NB4 (cell line): ENCODE data around the gene PAX8.

Source experiments
- DNase-seq: peaks from one replicate; pipeline ENCODE4 v3.0.0; 2010; ENCODE audit warnings: low read depth
- H3K4me3 ChIP-seq: one replicate; pipeline ENCODE4 v1.5.1; 2011; ENCODE audit warnings: mild to moderate bottlenecking, low read depth, low read length, moderate library complexity
- MYC ChIP-seq: IDR thresholded peaks from 2 replicates; pipeline ENCODE4 v1.6.1; 2011; ENCODE audit warnings: low read depth, low read length
- POLR2A ChIP-seq: IDR thresholded peaks from 2 replicates; pipeline ENCODE4 v1.6.1; 2011; ENCODE audit warnings: mild to moderate bottlenecking; ENCODE audit not compliant: insufficient read length; ENCODE audit errors: extremely low read depth
- TF ChIP-seq, protein P1 (sequence below): IDR thresholded peaks from 2 replicates; pipeline ENCODE4 v1.6.1; 2011; ENCODE audit warnings: low read depth, low read length
- TF ChIP-seq, protein P2 (sequence below): IDR thresholded peaks from one replicate; pipeline ENCODE4 v1.5.1; 2012; ENCODE audit warnings: low read depth, low read length

The PAX8 gene

DNA sequence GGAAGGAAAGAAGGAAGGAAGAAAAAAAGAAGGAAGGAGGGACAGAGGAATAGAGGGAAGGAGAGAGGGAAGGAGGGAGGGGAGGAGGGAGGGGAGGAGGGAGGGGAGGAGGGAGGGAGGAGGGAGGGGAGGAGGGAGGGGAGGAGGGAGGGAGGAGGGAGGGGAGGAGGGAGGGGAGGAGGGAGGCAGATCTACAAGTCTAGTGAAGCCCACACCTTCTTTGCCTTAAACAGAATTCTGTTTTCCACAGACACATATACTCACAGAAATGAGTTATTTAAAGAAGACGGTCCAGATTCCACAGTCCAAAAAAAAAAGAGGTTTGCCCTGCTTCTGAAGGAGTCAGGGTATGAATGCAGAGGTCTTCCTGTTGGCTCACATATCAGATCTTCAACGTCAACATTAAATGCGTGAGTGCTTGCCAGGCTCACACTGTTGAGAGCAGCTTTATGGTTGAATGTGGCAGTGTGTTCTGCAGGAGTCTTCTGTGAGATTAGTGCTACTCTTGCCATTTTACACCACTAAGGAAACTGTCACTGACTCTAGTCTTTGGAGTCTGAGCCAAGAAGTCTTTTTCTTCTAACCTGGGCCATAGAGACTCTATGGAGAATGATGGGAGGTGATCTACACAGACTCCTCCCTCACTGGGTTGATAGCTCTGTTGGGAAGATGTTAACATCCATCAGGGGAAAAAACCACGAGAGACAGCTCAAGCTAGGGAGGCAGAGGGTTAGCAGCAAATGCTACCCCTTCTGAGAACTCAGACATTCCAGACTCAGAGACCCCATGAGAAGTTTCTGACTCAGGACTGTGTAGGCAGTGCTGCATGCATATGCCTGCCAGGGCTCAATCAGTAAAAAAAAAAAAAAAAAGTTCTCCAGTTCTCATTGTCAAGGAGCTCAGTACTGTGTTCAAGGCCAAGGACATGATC is 23.3 kb downstream of the PAX8 start:
- TF ChIP-seq MYC (no peak), POLR2A (no peak)
- TF ChIP-seq, protein P1, sequence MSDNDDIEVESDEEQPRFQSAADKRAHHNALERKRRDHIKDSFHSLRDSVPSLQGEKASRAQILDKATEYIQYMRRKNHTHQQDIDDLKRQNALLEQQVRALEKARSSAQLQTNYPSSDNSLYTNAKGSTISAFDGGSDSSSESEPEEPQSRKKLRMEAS: no peak
- TF ChIP-seq, protein P2, sequence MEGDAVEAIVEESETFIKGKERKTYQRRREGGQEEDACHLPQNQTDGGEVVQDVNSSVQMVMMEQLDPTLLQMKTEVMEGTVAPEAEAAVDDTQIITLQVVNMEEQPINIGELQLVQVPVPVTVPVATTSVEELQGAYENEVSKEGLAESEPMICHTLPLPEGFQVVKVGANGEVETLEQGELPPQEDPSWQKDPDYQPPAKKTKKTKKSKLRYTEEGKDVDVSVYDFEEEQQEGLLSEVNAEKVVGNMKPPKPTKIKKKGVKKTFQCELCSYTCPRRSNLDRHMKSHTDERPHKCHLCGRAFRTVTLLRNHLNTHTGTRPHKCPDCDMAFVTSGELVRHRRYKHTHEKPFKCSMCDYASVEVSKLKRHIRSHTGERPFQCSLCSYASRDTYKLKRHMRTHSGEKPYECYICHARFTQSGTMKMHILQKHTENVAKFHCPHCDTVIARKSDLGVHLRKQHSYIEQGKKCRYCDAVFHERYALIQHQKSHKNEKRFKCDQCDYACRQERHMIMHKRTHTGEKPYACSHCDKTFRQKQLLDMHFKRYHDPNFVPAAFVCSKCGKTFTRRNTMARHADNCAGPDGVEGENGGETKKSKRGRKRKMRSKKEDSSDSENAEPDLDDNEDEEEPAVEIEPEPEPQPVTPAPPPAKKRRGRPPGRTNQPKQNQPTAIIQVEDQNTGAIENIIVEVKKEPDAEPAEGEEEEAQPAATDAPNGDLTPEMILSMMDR: no peak
- H3K4me3 ChIP-seq: no peak overlapping the region
- DNase-seq: no peak

DNA sequence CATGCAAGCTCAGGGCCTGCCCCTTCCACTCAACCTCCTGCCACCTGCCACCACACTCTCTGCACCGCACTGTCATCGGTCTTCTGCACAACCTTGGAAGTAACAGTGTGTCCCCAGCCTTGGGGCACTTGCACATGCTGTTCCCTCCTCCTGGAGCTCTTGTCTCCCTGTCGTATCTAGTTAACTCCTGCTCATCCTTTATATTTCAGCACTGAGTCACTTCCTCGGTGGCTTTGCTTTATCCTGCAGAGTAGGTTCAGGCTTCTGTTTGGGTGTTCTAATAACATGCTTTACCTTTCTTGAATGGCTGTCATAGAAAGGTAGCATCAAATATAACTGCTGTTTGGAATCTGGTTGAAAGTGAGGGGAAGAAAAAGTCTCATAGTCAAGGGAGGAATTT is 25.3 kb downstream of the PAX8 start:
- DNase-seq: peak; percentile 46
- H3K4me3 ChIP-seq: no peak overlapping the region
- TF ChIP-seq, protein P1: no peak

DNA sequence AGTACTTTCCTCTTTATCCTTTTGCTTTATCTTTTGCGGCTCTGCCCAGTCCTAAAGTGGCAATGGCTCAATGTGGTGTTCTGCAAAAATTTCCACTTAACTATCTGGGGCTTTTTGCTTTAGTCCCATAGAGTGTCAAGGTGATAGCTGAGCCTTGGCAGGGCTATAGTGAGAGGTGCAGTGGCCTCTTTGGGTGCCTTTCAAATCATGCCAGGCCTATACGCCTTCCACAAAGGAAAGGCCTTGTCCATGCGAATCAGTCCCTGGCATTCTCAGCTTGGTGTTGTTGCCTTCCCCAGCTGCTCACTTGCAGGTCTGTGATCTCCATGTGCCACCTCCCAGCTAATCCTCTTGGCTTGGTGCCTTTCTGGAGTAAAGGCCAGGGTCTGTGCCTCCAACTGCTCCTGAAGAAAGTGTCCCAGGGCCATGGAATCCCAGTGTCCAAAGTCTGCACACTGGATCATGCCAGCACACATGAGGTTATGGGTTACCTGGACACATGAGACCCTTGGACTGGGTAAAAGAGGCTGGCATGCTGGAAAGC is 26.6 kb downstream of the PAX8 start:
- TF ChIP-seq, protein P2: no peak
- TF ChIP-seq POLR2A: no peak
- TF ChIP-seq, protein P1: no peak
- TF ChIP-seq MYC: no peak
- DNase-seq: no peak
- H3K4me3 ChIP-seq: no peak overlapping the region

DNA sequence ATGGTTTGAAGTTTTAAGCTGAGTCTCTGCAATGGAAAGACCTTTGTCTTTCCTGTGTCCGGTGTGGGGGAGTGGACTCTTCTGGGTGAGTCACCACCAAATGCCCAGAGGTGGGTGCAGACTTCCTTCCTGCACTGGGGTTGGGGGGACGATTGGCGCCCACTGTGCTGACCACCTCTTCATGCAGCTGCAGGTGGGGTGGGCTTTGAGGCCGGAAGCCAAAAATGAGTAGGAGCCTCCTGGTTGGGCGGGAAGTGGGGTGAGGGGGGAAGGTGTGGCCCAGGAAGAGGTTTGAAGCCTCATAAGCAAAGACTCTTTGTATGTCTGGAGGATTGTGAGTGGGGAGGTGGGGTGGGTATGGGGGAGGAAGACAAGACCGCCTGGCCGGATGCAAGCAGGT is 27.6 kb downstream of the PAX8 start:
- peak overlapping the region; percentile 4 for H3K4me3 ChIP-seq
- TF ChIP-seq, protein P2: no peak
- TF ChIP-seq POLR2A (no peak), MYC (no peak)
- TF ChIP-seq, protein P1: no peak
- DNase-seq: peak; percentile 94

DNA sequence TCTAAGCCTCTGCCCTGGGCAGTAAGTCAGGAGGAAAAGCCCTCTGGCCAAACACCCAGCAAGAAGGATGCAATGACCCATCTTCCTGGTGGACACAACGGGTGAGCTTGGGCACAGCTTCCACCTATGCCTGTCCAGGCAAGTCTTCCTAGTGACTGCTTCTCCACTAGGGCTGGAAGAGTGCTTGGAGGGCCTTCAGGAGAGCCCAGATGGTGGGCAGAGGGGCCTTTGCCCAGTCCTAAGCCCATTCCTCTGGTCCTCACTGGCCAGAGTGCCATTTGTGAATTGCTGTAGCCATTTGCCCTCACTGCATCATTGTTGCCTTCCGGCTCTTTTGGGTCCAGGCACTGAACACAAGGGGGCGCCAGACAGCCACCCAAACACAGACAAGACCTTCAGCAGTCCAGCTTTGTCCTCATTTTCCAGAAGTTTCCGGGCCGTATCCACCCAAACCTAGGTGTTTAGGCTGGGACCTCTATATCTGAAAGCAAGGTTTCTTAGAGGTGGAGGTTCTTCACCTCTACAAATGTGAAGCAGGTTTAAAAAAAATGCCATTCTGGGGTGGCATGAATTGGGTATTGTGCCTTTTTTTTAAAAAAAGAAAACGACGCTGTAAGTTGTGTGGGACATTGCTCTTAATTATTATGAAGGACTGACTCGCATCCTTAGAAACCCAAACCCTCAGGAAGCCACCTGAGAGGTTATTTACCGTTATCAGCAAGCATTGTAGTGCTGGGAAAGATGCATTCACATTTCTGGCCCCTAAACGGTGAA is 29.5 kb downstream of the PAX8 start:
- DNase-seq: peak; percentile 85
- H3K4me3 ChIP-seq: no peak overlapping the region
- no peak for TF ChIP-seq POLR2A
- TF ChIP-seq, protein P1: no peak
- TF ChIP-seq, protein P2: peak; percentile 96
- no peak for TF ChIP-seq MYC
